ENCODE data around the gene LARP4B.

GRCh38 chr10:964321-964987 lies 32.9 kb upstream of the LARP4B start:
- TF ChIP-seq GATA2 (IDR thresholded peaks at IDR 0.05; ENCODE audit: low read depth, low read length) (no peak), GATA3 (IDR thresholded peaks at IDR 0.05; ENCODE audit: low read depth, low read length) (no peak)
